Pancreas (tissue), 10 donors: ENCODE data around the gene ADM2. TPM values are rescaled to one million over a fixed set of nuclear protein-coding genes. Genes with fewer than 3 reads are reported as not detected.

Experiments used
- ATAC-seq, 4 donors: fragments of 200-7000 bp; cut with Tn5 transposase; one replicate each; pipeline versions ENCODE4 v1.8.0 to v1.9.1; 2020; ENCODE audit warnings: mild to moderate bottlenecking in 4 of 4, moderate library complexity in 4 of 4
- DNase-seq, 6 donors: peaks; one replicate each; pipeline ENCODE4 v3.0.0-alpha.2; 2020
- FAIRE-seq: peaks from 2 replicates; lab custom pipeline; 2012; peaks lifted over from hg19 to GRCh38; lab: Jason Lieb, UNC
- H3K27ac ChIP-seq, 4 donors: fragments of 200-600 bp; sonication (generic); 1 replicate in 3 of 4; 2 replicates in 1 of 4; pipeline versions ENCODE4 v1.5.0 to v1.8.0; 2020
- H3K27me3 ChIP-seq, 4 donors: fragments of 200-600 bp; one replicate each; pipeline ENCODE4 v1.8.0; 2021
- H3K36me3 ChIP-seq, 3 donors: fragments of 200-600 bp; sonication (generic) in 1 of 3; one replicate each; pipeline versions ENCODE4 v1.5.0 to v1.8.0; 2020 to 2021
- H3K4me1 ChIP-seq, 3 donors: fragments of 200-600 bp; one replicate each; pipeline ENCODE4 v1.8.0; 2021
- H3K4me3 ChIP-seq, 4 donors: fragments of 200-600 bp; sonication (generic) in 2 of 4; one replicate each; pipeline versions ENCODE4 v1.5.0 to v1.8.0; 2020 to 2021
- H3K9me3 ChIP-seq, 4 donors: fragments of 200-600 bp; one replicate each; pipeline ENCODE4 v1.8.0; 2021
- CTCF ChIP-seq, 4 donors: fragments of 200-600 bp; sonication (generic) in 3 of 4; IDR thresholded peaks; one replicate each; pipeline versions ENCODE4 v1.5.0 to v1.8.0; 2021; ENCODE audit warnings: antibody characterized with exemption in 4 of 4
- WGBS, 2 donors: extraction: QIAGEN DNeasy Blood & Tissue Kit; methylation state at CpG; one replicate each; pipeline ENCODE4 v1.1.7; 2013; 5-methylcytosine and 5-hydroxymethylcytosine counted together
- intact Hi-C, 3 donors: fragments of 100-400 bp; cut with DNase I; formaldehyde crosslinking; loops; one replicate each; pipeline versions ENCODE4 v1.11.1 to v1.14.2; 2022
- polyA plus RNA-seq, 2 donors: library from polyadenylated mRNA; stranded (reverse); fragments of 200-250 nt; gene quantifications; one replicate each; pipeline ENCODE4 v1.2.3, GENCODE V29; 2013
- total RNA-seq, 6 donors: library from RNA; stranded (reverse); fragmentation: NEBNext Ultra II Directional in 4 of 6; extraction: Animal tissue kit (Norgen Biotek cat#: 25700) in 4 of 6; gene quantifications; one replicate each; pipeline versions ENCODE4 v1.2.1 to v1.2.4, GENCODE V29; 2021 to 2023
- donor health status: healthy with polysubstance abuse.
- donor health status: DM: no; HTN: no; CAD: no; lungs with moderate emphysema.
- donor health status: DM: no; HTN: no; CAD: no.
- donor health status: control.
- donor health status: control.
- donor health status: Bipolar disorder and iron deficiency.
- donor health status: DM: yes; HTN: yes; CAD: no.
- donor health status: DM: no; HTN: no; CAD: no.
- donor health status: DM: no; HTN: no; CAD: no.
- donor health status: DM: yes; HTN: yes; CAD: no.

ADM2 gene
- total and polyA plus RNA-seq, 8 donors = 2.1 to 44.3 (median 5.8) TPM

GRCh38 chr22:50438305-50439275 lies 42.8 kb upstream of the ADM2 start:
- no peaks in the 10 kb centered on the region for H3K4me1 ChIP-seq
- DNase-seq (peak in 2 of 6 donors; percentile 40 to 78), ATAC-seq (no peak), FAIRE-seq (no peak)
- H3K9me3 ChIP-seq = no peaks in the 10 kb centered on the region
- no peaks in the 10 kb centered on the region for H3K27me3 ChIP-seq
- TF ChIP-seq CTCF (IDR thresholded peaks at IDR 0.05) = no peak
- 91 to 92% methylated on average over 33 to 34 of the region's 34 CpGs for WGBS, 2 donors
- no peak overlapping the region for H3K4me3 ChIP-seq
- intact Hi-C loops = no loop called here
- H3K36me3 ChIP-seq = peaks cover 0 to 60% (median 7%) of the 10 kb centered on the region in 3 donors
- H3K27ac ChIP-seq = no peak overlapping the region

GRCh38 chr22:50439314-50439870 lies 42.0 kb upstream of the ADM2 start:
- TF ChIP-seq CTCF (IDR thresholded peaks at IDR 0.05) = no peak
- H3K27ac ChIP-seq = no peak overlapping the region
- 84 to 90% methylated on average over 17 of the region's 17 CpGs for WGBS, 2 donors
- no peaks in the 10 kb centered on the region for H3K27me3 ChIP-seq
- H3K9me3 ChIP-seq = no peaks in the 10 kb centered on the region
- ATAC-seq (no peak), DNase-seq (peak in 1 of 6 donors; percentile 69), FAIRE-seq (no peak)
- peaks cover 0 to 60% (median 7%) of the 10 kb centered on the region in 3 donors for H3K36me3 ChIP-seq
- no peaks in the 10 kb centered on the region for H3K4me1 ChIP-seq
- no peak overlapping the region for H3K4me3 ChIP-seq
- intact Hi-C loops = no loop called here

- DNase-seq (peak in 2 of 6 donors; percentile 14 to 33), FAIRE-seq (no peak), ATAC-seq (no peak)
- Histone ChIP-seq H3K4me3 (no peak overlapping the region), H3K4me1 (no peaks in the 10 kb centered on the region), H3K36me3 (peaks cover 0 to 57% (median 7%) of the 10 kb centered on the region in 3 donors), H3K9me3 (no peaks in the 10 kb centered on the region), H3K27ac (no peak overlapping the region), H3K27me3 (no peaks in the 10 kb centered on the region)
- intact Hi-C loops = no loop called here
- no peak for TF ChIP-seq CTCF (IDR thresholded peaks at IDR 0.05)
- 75 to 80% methylated on average over 10 of the region's 10 CpGs for WGBS, 2 donors
Measured at GRCh38 chr22:50439871-50440331, 41.4 kb upstream of the ADM2 start.

GRCh38 chr22:50440544-50441249 lies 40.6 kb upstream of the ADM2 start:
- peak in 2 of 4 donors; percentile 2 for ATAC-seq
- intact Hi-C loops = no loop called here
- DNase-seq = peak in 2 of 6 donors; percentile 40 to 81

More at GRCh38 chr22:50440544-50441249, 40.6 kb upstream of the ADM2 start:
- FAIRE-seq = no peak
- TF ChIP-seq CTCF (IDR thresholded peaks at IDR 0.05) = no peak
- H3K4me1 ChIP-seq = no peaks in the 10 kb centered on the region
- H3K9me3 ChIP-seq = no peaks in the 10 kb centered on the region
- H3K27me3 ChIP-seq = no peaks in the 10 kb centered on the region
- H3K27ac ChIP-seq = no peak overlapping the region
- 86 to 90% methylated on average over 24 to 26 of the region's 26 CpGs for WGBS, 2 donors
- no peak overlapping the region for H3K4me3 ChIP-seq
- H3K36me3 ChIP-seq = peaks cover 0 to 53% (median 7%) of the 10 kb centered on the region in 3 donors
